ENCODE measurements around the gene GIN1.
"Not testable (repeated sequence)": the region's sequence is repeated elsewhere in the genome, so short reads cannot be mapped to it uniquely, and the experiment has no call there.

Gene GIN1

DNA sequence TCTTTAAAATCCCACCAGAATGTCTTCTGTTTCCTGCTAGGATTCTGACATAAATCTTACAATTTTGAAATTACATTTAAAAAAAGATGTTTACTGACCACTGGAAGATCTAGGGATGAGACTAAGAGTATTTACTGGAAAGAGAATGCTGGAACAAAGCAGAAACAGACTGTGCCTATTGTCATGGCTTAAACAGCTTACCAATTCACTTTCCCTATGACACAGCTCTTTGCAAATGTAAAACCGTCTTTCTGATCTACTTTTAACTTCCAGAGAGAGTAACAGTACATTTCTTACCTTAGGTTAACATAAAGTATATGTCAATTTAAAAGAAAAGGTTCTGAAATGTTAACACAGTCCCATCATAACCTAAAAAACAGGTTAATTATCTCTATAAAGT lies 10.7 kb downstream of the GIN1 start:
- no peak for DNase-seq

DNA sequence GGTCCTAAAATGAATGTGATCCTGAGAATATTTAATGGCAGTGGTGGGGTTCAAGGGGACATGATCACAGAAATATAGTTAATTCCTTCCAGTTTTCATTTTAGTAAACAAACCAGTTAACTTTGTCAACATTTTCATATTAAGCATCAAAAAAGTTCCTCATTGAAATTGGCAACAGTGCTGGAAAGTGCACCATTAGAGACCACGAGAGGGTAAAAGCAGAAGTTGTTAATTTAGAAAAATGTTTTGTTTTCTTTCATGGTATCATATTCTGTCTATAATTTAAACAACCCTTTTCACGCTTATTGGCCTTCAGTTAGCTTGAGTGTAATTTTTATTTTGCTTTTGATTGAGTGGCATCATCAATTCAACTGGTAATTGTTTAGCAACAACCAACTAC lies 11.9 kb downstream of the GIN1 start:
- DNase-seq: no peak

DNA sequence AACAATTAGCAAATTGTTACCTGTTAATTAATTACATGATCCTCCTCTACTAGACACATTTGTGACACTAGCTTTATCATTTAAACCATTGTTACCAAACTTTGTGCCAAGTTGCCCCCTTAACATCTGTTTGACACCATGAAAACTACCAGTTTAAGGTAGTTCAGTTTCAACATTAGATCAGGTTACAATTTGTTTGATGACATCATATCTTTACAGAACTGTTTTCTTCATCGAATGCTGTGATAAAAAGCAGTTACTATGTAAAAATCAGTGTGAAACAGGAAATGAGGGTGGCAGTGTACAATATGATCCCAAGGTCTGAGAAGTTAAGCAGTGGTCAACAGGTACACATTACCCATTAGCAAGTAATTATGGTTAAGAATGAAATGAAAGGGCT lies 17.7 kb downstream of the GIN1 start:
- no peak for DNase-seq

DNA sequence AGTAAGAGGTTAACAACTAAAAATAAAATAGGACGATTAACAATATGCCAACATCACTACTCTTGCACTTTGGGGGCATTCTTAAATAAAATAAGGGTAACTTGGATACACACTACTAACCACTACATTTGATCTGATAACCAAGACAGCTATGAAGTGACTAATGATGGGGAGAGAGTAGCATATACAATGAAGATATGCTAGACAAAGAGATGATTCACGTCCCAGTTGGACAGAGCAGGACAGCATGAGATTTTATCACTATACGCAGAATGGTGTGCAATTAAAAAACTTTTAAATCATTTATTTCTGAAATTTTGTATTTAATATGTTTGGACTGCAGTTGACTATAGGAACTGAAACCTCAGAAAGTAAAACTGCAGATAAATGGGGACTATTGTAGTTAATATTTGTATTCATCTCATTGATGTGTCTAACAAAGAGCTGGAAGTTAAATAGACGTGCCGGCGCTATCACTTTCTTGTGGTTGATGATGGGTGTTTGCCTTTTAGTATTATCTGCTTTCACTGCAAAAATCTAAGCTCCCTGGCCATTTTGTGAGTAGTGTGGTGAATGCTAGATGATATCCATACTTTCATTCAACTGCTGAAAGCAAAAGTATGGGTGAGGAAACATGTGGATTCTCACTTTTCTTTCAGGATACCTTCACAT lies 18.7 kb downstream of the GIN1 start:
- no peak for DNase-seq

DNA sequence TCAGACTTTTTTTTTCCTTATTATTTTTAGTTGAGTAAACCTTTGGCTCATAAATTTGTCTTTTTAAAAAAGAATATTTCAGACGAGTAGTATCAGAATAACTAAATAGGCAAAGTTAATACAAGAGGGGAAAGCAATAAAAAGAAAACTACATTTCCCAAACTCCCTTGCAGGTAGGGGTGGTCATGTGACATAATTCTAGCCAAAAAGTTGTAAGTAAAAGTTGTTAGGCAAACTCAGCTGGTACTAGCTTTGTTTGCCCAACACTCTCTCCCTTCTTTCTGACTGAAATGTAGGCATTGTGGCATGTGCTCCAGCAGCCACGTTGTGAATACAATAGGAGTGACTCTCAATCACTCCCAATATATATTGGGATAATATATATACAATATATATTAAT lies 20.9 kb downstream of the GIN1 start:
- no peak for DNase-seq

DNA sequence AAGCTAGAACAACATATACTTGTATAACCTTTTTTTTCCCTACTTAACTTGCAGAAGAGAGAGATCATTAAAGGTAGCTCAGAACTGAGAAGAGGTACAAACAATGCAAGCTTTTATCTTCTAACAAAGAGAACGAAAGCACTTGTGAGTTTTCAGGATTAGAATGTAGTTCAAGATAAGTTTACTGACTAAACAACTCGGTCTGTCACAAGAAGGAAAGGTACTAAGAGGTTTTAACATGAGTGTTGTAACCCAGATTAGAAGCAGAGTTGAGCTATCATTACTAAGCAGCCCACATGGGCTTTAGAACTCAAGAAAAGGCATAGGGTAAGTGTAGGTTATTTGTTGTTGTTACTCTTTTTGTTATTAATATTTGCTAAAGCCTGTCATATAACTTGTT lies 25.2 kb downstream of the GIN1 start:
- no peak for DNase-seq

DNA sequence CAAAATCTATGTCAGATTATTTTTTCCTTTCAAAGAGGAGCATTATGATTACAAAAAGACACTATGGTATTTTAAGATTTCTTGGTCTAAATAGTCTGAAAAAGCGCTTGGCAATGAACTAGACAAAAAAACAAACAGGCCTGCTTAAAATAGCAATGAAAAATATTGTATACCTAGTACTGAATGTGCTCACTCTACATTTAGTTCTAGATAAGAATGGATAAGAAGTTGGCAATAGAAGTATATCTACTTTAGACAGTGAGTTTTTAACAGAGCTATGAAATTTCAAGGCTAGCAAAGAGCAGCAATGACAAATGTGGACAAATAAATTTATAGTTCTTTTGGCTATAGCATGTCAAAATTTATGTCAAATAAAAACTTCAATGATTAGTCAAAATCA lies 26.2 kb downstream of the GIN1 start:
- DNase-seq: no peak

DNA sequence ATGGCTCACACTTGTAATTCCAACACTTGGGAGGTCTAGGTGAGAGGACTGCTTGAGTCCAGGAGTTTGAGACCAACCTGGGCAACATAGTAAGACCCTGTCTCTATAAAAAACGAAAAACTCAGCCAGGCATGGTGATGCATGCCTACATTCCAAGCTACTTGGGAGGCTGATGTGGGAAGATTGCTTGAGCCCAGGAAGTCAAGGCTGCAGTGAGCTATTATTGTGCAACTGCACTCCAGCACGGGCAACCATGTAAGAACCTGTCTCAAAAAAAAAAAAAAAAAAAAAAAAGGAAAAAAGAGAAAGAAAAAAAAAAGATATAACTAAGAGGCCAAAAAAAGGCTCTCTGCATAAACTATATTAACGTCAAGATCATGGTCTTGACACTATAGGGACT lies 27.3 kb downstream of the GIN1 start:
- DNase-seq: no peak

DNA sequence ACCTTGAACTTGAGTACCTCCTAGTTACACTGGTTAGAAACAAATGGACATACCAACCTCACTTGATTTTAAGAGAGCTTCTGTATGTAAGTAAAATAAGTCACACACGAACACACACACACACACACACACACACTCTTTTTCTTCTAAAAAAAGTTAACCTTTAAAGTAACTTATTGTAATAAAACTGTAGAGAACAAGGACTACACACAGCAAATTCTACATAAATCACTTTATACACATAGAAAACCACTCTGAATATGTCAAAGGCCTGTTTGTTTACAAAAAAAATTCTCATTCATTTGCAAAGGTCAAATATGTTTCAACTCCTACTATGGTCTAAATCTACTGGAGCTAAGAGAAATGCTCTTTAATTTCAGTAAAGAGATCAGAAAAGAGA lies 29.1 kb downstream of the GIN1 start:
- DNase-seq: no peak

DNA sequence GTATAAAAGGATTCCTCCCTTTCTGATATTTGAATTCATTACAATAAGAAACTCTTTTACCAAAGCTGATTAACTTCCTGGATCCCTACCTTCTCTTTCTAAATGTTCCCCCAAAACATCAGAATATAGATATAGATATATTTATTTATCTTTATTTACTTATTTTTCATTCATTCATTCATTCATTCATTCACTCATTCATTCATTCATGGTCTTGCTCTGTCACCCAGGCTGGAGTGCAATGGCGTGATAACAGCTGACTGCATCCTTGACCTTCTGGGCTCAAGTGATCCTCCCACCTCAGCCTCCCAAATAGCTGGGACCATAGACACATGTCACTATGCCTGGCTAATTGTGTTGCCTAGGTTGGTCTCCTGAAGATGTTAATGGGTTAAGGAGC lies 30.7 kb downstream of the GIN1 start:
- no peak for DNase-seq

DNA sequence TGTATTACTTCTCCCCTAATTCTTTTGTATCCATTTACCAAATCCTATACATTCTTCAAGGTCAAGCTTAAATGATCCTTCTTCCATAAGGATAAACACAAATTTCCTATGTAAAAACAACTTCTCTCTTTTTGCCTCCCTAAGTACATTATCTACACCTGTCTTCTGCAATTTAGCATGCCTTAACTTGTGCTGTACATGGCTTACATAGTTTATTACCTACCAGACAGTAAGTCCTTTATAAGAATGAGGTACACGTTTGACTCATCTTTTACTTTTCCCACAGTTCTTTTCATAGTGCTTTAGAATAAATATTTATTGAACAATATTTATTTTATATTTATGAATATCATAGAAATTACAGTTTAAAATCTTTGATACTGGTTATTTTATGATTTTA lies 33.4 kb downstream of the GIN1 start:
- no peak for DNase-seq

DNA sequence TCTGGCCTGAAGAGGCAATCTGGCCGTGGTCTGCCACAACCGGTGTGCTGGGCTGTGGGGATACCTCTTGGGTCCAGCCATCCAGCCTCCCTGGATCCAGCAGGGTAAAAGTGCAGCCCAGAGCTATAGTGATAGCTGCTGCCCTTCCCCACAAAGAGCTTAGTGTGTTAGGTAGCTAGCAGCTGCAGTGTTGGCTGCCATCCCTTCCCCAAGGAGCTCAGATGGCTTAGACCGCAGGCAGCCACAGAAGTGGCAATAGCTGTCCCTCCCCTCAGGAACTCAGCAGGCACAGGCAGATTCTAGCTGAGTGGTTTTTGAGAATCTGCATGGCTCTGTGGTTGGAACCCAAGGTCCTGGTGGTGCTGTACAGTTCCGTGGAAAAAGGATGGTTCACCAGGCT lies 40.1 kb downstream of the GIN1 start:
- DNase-seq: no peak

DNA sequence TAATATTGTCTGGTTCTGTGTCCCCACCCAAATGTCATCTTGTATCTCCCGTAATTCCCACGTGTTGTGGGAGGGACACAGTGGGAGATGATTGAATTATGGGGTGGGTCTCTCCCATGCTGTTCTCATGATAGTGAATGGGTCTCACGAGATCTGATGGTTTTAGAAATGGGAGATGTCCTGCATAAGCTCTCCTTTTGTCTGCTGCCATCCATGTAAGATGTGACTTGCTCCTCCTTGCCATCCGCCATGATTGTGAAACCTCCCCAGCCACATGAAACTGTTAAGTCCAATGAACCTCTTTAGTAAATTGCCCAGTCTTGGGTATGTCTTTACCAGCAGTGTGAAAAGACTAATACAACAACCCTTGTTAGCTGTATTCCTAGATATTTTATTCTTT lies 44.5 kb downstream of the GIN1 start:
- no peak for DNase-seq

DNA sequence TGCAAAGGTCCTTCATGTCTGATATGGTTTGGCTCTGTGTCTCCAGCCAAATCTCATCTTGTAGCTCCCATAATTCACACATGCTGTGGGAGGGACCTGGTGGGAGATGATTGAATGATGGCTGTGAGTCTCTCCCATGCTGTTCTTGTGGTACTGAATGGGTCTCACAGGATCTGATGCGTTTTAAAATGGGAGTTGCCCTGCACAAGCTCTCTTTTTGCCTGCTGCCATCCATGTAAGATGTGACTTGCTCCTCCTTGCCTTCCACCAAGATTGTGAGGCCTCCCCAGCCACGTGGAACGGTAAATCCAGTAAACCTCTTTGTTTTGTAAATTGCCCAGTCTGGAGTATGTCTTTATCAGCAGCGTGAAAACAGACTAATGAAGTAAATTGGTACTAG lies 46.4 kb downstream of the GIN1 start:
- DNase-seq: not testable (repeated sequence)

DNA sequence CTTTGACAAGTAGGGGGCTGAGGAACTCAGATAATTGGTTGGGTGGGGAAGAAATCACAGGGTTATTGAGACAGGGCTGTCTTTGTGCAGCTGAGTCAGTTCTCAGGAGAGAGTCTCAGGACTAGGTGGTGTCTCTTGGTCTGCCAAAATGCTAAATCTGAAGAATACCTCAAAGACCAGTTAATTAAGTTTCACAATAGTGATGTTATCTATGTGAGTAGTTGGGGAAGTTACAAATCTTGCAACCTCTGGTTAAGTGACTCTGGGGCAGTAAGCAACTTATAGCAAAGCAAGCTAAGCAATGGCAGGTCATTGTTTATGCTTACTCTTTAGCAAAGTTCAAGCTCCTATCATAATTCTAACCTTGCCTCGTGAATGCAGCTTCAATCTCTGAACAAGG lies 53.6 kb downstream of the GIN1 start:
- DNase-seq: no peak

DNA sequence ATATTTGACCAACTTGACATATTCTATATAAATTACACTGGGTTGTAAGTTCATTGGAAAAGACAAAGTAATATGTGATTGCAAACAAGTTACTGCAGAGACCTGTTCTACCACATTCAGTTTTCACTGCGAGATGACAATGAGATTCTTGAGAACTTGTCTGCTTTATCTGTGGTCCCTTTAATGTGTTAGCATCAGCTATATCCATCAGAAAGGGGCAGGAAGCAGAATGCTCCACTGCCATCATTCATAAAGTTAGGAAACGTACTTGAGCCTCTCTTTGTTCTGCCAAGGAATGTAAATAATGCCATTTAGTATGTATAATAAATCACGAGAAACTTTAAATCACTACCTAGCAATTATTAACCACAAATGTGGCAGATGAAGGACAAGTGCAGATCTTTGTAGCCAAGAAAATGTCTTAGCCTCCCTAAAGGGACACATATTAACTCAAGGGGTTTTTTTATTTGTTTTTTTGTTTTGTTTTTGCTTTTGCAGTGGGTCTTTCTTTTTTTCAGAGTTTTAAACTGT lies 59.4 kb downstream of the GIN1 start:
- DNase-seq: no peak

DNA sequence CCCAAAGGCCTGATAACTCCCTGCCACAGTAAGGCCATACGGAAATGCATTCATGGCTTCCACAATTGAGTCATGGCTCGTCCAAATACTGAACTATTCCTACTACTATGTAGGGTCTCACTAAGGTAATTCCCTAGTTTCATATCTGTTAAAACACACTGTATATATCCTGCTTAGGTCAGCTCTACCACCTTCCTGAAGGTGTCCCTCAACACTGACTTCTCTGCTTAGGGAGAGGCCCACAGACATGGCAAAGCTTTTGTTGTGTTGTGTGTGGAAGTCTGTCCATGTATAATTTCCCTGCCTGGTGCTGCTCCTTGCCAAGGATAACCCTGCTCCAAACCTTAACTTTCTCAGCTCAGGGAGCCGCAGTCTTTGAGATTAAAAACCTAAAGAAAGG lies 60.4 kb downstream of the GIN1 start:
- no peak for DNase-seq

DNA sequence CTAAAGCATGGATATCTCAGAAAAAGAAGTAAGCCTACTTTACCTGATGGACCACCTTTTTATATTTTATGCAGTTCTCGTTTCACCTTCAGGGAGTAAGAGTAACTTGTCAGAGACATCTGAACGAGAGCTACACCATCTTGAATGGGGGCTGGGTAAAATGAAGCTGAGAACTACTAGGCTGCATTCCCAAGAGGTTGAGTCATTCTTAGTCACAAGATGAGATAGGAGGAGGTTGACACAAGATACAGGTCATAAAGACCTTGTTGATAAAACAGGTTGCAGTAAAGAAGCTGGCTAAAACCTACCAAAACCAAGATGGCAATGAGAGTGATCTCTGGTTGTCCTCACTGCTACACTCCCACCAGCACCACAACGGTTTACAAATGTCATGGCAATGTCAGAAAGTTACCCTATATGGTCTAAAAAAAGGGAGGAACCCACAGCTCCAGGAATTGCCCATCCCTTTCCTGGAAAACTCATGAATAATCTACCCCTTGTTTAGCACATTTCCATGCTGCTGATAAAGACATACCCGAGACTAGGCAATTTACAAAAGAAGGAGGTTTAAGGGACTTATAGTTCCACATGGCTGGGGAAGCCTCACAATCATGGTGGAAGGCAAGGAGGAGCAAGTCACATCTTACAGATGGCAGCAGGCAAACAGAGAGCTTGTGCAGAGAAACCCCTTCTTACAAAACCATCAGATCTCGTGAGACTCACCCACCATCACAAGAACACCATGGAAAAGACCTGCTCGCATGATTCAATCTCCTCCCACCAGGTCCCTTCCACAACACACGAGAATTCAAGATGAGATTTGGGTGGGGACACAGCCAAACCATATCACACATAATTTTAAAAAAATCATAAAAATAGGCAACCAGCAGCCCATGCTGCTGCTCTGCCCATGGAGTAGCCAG lies 62.5 kb downstream of the GIN1 start:
- no peak for DNase-seq

DNA sequence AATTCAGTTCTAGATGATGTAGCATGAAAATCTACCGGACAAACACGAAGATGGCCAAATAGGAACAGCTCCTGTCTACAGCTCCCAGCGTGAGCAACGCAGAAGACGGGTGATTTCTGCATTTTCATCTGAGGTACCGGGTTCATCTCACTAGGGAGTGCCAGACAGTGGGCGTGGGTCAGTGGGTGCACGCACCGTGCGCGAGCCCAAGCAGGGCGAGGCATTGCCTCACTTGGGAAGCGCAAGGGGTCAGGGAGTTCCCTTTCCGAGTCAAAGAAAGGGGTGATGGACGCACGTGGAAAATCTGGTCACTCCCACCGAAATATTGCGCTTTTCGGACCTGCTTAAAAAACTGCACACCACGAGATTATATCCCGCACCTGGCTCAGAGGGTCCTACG lies 73.2 kb downstream of the GIN1 start:
- not testable (repeated sequence) for DNase-seq

DNA sequence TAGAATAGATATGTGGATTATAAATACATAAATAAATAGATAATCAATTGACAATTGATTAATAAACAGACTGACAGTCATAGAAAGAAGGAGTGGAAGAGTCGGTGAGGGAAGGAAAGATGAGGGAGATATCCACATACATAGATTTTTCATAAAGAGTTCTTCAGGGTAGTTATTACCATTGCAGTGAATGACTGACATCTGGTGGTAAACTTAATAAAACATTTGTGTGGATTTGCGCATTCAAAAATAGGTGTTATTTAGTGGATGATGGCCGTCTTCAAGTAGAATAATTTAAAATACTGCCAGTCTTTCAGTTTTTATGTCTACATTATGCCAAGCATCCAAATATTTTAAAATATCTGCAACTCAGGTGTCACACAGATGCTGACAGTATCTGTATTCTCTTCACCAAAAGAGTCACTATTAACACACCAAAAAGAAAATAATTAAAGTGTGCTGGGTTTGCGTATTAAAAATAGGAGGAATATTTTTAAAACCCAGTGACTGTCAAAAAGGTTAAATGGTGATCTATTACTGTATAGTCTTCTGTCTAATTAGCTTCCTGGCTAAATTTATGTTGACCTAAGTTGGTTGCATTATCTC lies 78.8 kb downstream of the GIN1 start:
- DNase-seq: peak; percentile 3

DNA sequence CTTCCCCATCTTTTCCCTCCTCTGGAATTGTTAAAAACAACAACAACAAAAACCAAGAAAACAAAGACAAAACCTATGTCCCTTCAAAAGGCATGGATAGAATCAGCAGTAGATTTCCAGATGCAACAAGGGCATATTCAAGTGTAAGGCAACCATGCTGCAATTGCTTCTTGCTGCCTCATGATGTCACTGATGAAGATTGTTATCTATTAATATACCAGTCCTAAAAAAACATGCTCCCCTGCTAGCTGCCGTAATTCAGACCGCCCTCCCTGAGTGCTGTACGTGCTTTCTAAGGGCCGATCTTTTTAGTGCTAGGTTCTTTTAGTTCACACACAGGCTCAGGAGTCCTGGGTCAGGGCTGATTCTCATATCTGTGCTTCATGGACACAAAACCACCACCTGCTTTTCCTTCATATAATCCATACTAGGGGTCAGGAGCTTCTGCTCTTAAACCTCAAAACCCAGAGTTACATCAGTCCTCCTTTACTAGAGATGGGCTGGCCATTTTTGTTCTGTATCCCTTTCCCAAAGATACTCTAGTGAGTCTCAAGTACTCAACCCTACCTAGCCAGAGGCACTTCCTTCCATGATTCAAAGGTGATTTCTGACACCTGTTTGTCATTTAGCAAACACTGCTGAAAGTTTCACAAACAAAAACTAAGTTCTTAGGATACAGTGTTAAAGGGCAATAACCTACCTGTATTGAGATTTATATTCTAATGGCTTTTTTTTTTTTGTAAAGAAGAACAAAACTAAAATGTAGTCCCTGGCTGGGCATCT lies 82.1 kb downstream of the GIN1 start:
- no peak for DNase-seq

DNA sequence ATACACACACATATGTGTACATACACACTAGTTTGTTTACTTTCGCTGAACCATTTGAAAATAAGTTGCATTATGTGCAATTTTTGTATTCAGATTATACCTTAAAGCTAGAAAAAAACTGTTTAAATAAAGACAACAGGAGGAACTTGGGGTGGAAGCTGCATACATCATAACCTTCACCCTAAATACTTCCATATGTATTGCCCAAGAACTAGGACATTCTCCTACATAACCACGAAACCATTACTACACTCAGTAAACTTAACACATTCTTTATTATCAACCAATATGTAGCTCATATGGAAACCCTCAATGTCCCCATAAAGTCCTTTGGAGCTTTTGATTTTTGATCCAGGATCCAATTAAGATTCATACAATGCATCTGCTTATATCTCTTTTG lies 83.3 kb downstream of the GIN1 start:
- DNase-seq: no peak

Data from NCI-H510A (cell line).